GM08714 (cell line): ENCODE data around the gene ZNF672.

Source experiments
- H3K4me3 ChIP-seq: fragments of 200-500 bp; sonication (Bioruptor generic); 2 replicates; pipeline ENCODE4 v1.5.1; 2014; ENCODE audit warnings: mild to moderate bottlenecking, low read length, inconsistent platforms
- ZNF274 ChIP-seq: IDR thresholded peaks from 2 replicates; pipeline ENCODE4 v1.6.1; 2012; ENCODE audit warnings: mild to moderate bottlenecking, low read depth, low read length

Gene ZNF672

DNA sequence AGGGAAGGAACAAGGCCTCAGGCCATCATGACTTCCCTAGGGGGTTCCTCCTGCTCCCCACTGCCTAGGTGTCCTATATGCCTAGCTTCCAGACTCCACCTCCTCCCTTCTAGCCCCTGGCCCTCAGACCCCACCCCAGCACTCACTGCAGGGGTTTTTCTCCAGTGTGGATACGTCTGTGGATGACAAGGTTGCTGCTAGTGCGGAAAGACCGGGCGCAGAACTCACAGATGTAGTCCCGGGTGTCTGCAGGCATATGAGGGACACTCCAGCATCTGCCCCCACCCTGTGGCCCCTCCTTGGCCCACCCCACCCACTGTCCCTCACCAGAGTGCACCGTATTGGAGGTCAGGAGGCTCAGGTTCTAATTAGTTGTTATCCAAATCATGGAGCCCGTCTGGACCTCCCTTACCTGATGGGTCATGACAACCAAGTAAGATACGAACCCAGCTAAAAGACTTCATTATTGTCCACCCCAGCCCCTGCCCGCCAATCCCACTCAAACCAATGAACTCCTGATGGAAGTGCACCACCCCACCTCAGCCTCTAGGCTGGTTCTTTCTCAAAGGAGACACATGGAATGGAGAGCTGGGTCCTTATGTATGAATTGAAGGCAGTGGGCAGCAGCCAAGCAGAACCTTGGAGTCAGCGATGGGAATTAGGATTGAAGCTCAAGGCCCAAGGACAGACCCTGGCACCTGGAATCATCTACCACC lies 12.7 kb downstream of the ZNF672 start:
- H3K4me3 ChIP-seq: no peak overlapping the region
- TF ChIP-seq ZNF274: no peak

DNA sequence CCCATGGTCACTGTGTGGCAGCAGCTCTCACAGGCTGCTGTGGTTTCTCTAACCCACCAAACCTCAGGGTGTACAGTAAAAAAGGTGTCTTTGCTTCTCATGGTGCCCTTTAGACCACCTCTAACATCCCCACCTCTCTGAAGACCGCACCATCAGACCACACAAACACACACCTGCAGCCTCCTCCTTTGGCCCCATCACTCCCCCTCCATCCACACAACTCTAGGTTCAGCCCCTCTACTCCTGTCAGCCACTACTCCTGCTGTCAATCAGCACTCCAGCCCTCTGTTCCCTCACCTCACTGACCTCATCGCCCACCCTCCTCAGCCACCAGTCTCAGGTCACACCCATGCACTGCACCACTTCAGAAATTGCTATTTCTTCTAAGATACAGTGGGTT lies 13.4 kb downstream of the ZNF672 start:
- H3K4me3 ChIP-seq: no peak overlapping the region
- no peak for TF ChIP-seq ZNF274

DNA sequence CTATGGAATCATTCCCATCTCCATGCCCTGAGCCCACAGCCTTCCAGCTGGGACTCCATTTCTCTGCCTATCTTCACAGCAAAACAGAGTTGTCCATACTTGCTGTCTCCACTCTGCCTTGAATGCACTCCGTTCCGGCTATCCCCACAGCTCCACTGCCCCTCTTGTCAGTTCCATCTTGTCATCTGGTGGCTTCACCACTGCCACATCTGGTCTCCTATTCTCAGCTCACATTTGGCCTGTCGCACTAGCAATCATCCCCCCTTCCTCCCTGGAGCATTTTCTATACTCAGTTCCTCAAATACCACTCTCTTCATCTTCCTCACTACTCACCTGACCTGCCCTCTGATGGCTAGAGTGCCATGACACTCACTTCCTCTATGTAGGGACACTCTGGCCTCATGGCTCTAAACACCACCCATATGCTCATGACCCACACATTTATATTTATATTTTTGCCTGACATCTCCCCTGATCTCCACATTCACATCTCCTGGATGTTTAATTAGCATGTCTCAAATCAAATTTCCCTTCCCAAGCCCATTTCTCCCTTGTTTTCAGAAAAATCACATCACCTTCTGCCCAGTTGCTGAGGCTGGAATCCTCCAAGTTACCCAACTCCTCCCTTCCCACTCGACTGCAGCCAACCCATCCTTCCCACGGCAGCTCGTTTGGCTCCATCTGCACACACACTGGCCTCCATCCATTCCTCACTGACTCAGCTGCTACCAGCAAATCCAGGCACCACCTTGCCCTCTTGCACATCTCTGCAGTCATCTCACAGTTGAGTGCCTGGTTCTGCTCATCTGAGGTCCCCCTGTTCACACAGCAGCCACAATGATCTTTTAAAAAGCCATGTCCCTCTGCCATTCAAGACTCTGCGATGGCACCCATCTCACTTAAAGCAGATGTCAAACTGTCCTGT lies 14.7 kb downstream of the ZNF672 start:
- no peak for TF ChIP-seq ZNF274
- no peak overlapping the region for H3K4me3 ChIP-seq

DNA sequence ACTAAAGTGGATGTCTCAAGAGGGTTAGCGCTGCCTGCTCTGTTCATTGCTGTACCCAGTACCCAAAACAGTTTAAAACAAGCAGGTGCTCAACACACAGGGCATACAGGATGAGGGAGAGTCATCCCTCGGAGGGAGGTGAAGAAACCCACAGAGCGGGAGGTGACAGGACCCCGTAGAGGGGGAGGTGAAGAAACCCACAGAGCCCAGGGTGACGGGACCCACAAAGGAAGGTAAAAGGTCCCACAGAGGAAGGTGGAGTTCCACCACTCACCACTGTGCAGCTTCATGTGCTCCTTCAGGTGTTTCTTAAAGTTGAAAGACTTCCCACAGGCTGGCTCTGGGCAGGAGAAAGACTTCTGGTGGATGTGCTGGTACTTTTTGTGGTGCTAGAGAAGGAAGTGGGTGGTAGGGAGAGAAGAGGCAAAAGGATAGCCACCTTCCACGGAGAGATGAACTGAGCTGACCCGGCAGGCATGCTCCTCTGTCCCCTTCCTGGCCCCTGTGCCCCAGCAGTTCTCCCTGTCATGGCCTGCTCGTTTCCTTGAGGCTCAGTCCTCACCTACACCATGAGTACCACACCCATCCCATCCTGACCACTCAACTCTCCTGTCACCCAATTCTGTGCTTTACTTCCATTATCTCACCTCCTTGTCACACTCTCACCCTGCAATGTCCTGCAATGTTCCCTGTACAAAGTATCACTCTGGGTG lies 15.8 kb downstream of the ZNF672 start:
- TF ChIP-seq ZNF274: no peak
- no peak overlapping the region for H3K4me3 ChIP-seq

DNA sequence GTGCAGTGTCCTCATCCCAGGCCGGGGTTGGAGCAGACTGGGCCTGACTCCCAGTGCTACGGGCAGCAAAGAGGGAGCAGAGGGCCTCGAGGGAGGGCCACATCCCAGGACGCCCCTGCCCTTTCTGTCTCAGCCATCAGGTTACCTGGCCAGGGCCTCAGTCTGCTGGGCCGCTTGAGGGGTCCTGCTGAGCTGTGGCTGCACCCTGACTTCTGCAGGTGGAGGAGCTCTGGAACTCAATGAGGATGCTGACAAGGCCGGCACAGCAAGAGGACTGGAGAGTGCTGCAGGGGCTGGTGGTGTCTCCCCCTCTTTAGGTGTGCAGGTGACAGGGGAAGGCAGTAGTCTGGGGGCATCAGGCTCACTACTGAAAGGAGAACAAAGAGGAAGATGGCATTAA lies 17.6 kb downstream of the ZNF672 start:
- H3K4me3 ChIP-seq: no peak overlapping the region
- TF ChIP-seq ZNF274: no peak

DNA sequence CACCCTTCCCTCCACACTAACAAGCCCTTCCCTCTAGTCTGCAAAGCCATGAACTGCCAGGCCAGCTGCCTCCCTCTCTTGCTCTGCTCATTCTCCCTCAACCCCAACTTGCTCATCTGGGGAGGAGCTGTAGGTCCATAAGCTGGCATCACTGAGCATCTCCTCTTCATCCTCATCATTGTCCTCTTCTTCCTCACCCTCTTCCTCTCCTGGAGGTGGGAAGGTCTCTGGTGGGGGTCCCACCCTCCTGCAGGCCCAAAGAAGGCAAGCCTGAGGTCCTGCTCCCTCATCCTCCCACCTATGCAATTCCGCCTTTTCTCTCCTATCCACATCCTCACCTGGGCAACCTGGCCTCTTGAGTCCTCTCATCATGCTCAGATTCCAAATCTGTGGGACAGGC lies 18.2 kb downstream of the ZNF672 start:
- H3K4me3 ChIP-seq: no peak overlapping the region
- no peak for TF ChIP-seq ZNF274

DNA sequence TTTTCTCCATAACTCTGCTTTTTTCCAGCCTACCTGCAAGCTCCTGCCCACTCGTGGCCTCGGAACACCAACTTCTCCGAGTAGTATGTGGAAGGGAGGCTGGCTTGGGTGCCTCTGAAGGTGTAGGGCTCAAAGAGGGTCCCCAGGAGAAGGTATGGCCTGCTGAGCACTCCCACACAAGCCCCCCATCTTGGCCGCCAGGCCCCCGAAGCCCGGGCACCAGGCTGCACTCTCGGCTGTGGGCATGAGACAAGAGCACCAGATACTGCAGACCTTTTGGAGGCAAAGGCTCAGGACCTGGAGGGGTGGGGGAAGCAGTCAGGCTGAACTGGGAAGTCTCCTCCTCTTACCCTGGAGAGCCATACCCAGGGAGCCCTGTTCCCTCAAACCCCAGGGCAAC lies 19.2 kb downstream of the ZNF672 start:
- peak overlapping the region; percentile 73; the same call in 1 of the 2 replicates for H3K4me3 ChIP-seq
- TF ChIP-seq ZNF274: no peak

DNA sequence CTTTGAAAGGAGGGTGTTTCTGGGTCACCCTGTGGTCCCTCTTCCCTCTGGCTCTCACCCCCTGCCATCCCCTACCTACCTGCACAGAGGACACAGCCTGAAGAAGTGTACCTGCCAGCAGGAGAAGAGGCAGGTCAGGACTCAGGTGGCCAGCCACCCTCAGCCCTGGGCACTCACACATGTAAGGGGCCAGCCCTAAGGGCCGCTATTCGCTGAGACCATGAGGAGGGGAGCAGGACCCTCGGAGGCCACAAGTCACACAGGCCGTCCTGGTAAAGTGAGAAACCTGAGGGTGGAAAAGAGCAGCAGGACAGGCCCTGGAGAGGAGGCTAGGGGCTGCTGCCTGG lies 19.7 kb downstream of the ZNF672 start:
- H3K4me3 ChIP-seq: peak overlapping the region; percentile 73; the same call in 1 of the 2 replicates
- no peak for TF ChIP-seq ZNF274

DNA sequence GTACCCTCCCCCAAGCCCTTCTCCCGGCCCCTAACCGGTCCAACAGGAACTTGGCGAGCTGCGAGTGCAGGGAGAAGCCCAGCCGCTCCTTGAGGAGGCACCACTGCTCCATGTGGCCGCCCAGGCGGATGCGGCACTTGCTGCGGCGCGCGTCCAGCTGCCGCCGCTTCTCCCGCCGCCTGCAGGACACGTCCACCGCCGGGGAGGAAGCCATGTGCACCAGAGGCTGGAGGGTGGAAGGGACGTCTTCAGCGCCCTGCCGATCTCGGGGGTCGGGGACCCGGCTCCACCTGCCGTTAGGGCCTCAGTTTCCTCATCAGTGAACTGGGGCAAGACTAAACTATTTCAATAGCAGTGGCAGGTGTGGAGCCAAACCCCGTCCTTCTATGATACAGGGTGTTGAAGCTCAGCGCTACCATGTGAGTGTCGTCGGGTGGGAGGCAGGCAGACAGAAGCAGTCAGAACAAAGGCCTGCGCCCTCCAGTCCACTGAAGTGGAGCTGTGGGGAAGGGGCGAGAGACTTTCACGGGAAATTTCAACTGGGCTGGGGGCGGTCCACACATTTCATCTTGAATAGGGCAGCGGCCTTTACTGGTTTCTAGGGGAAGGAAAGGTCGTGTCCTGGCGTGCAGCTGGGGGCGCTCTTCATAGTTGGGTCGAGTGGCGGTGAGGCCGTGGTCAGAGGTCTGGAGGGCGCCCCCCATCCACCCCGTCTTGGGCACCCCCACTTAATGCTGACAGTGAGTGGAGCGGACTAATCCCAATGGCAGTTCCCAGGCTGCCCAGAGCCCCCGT lies 20.3 kb downstream of the ZNF672 start:
- no peak for TF ChIP-seq ZNF274
- H3K4me3 ChIP-seq: peak overlapping the region; percentile 73

DNA sequence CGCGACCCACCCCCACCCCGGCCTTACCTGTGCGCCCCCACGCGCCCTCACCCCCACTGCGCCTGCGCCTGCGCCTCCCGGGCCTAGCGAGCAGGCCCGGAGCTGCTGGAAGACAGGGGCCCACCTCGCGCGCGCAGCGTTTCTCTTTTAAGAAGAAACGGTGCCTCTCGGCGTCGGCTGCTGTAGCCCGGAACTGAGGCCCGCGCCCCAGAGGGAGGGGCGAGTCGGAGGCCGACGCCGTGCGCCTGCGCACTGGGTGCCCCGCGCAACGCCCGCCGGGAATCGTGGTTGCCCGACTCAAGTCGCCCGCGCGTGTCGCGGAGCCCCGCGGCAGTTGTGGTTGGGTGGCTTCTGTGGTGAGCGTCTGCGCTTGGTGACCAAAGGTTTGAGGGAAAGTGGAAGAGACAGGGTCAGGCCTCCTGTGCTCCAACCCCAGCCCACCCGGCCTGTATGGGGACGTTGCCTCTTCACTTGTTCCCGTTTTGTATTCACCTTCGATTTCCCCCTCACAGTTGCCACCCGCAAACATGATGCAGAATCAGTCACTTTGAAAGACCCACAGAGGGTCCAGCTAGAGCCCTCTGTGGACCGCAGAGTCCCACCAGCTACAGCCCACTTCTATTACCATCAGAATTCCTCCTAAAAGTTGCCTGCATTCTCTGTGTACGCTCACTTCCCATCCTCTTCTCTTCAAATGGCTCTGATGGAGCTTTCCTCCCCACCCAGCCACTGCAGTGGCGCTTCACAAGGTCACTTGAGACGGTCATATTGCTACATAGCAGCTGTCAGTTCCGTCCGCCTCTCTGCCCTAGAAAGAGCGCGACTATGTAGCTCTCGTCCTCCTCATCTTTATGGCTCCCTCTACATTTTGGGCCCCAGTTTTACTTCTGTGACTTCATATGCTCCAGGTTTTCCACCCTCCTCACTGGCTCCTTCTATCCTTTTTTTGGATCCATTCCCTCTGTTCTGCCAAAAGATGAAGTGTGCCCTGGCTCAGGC lies 21.2 kb downstream of the ZNF672 start, which contains the start of gene ZNF692:
ZNF692 (minus strand) TSS at position 195 of the 999 bp plus-strand sequence. CDS start 776 bp downstream, outside the sequence.
- no peak for TF ChIP-seq ZNF274
- H3K4me3 ChIP-seq: peak within 1 kb of the TSS; percentile 73

DNA sequence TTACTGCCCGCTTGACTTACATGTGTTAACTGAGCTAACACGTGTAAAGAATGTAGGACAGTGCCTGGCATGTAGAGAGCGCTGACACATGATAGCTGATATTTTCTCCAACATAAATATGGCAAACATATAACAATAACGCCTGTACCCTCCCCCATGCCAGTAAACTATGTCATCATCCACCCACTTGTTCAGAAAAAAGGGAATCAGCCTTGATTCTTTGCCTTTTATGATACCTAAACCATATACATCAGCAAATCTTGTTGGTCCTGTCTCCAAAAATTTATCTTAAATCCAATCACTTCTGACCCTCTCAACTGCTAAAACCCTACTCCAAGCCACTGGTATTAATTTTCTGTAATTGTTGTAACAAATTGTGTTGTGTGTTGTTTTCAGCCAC lies 22.0 kb downstream of the ZNF672 start:
- TF ChIP-seq ZNF274: no peak
- H3K4me3 ChIP-seq: no peak overlapping the region

DNA sequence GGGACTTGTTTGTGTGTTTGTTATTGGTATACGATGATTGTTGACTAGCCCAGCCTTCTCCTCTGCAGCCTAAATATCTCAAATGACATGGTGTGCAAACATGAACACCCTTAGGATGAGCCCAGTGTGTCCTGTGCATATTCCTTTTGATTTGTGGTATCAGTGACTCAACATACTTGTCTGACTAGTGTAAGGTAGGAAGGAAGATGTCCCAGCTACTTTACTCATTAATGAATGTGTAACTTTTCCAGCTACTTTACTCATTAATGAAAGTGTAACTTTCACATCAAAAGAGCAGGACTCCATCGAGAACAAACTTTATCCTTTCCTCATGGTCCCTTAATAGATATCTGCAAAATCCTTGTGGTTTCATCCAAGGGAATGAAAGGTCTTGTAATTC lies 23.6 kb downstream of the ZNF672 start:
- no peak for TF ChIP-seq ZNF274
- no peak overlapping the region for H3K4me3 ChIP-seq

DNA sequence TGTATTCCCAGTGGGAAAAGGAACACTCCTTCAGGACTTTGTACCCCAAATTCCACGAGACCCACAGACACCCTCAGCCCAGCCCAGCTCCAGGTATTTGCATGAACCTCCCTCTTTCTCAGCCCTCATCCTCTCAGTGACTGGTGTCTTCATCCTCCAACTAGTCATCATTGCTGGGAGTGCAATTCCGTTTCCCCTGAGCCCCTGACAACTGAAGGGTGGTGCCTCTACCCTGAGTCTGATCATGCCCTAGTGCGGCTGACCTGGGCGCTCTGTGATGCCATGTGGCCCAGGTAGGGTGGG lies 24.6 kb downstream of the ZNF672 start:
- no peak for TF ChIP-seq ZNF274
- H3K4me3 ChIP-seq: peak overlapping the region; percentile 65; the same call in 1 of the 2 replicates
